Natural killer cell (primary cell): ENCODE measurements around the gene EHBP1L1. TPM values are rescaled to one million over a fixed set of nuclear protein-coding genes. Genes with fewer than 3 reads are reported as not detected.

Source experiments
- ATAC-seq, 3 donors: fragments of 150-1000 bp in 2 of 3; fragments of 200-7000 bp in 1 of 3; cut with Tn5 transposase; 1 replicate in 1 of 3; 2 replicates in 2 of 3; pipeline ENCODE4 v1.10.0; 2021; ENCODE audit warnings: mild to moderate bottlenecking in 2 of 3, moderate library complexity in 2 of 3
- DNase-seq, 2 donors: peaks; one replicate each; pipeline versions ENCODE4 v3.0.0 to v3.0.0-alpha.2; 2013 to 2021; ENCODE audit warnings: mixed read lengths in 1 of 2
- H3K27ac ChIP-seq: one replicate; pipeline ENCODE4 v1.5.1; 2013; ENCODE audit warnings: mild to moderate bottlenecking, low read length
- H3K27me3 ChIP-seq: one replicate; pipeline ENCODE4 v1.6.1; 2013; ENCODE audit warnings: low read length; ENCODE audit not compliant: control insufficient read depth, insufficient read depth
- H3K36me3 ChIP-seq: one replicate; pipeline ENCODE4 v1.6.1; 2013; ENCODE audit warnings: low read length; ENCODE audit not compliant: control insufficient read depth, insufficient read depth
- H3K4me1 ChIP-seq: one replicate; pipeline ENCODE4 v1.6.1; 2013; ENCODE audit warnings: low read length; ENCODE audit not compliant: control insufficient read depth, insufficient read depth
- H3K4me3 ChIP-seq: one replicate; pipeline ENCODE4 v1.5.1; 2013; ENCODE audit warnings: low read length
- H3K9me3 ChIP-seq: one replicate; pipeline ENCODE4 v1.6.1; 2013; ENCODE audit warnings: low read length; ENCODE audit not compliant: control insufficient read depth, insufficient read depth
- H3K27ac Mint-ChIP-seq, 2 donors: one replicate each; pipeline ENCODE4 v1.8.0; 2022; ENCODE audit warnings: mild to moderate bottlenecking in 2 of 2, mixed read lengths in 2 of 2, moderate library complexity in 1 of 2
- H3K27me3 Mint-ChIP-seq, 2 donors: one replicate each; pipeline ENCODE4 v1.8.0; 2022; ENCODE audit warnings: low read depth in 2 of 2, mixed read lengths in 2 of 2
- H3K36me3 Mint-ChIP-seq: one replicate; pipeline ENCODE4 v1.8.0; 2022; ENCODE audit warnings: mixed read lengths
- H3K4me1 Mint-ChIP-seq, 2 donors: one replicate each; pipeline ENCODE4 v1.8.0; 2022; ENCODE audit warnings: mixed read lengths in 2 of 2
- H3K4me3 Mint-ChIP-seq: one replicate; pipeline ENCODE4 v1.8.0; 2022; ENCODE audit warnings: mild to moderate bottlenecking, moderate library complexity, mixed read lengths
- H3K9me3 Mint-ChIP-seq, 2 donors: one replicate each; pipeline ENCODE4 v1.8.0; 2022; ENCODE audit warnings: mixed read lengths in 2 of 2
- CTCF ChIP-seq: fragments of 200-600 bp; IDR thresholded peaks from one replicate; pipeline ENCODE4 v1.8.0; 2022; ENCODE audit warnings: antibody characterized with exemption
- WGBS: methylation state at CpG from one replicate; pipeline ENCODE4 v1.1.7; 2013; ENCODE audit warnings: missing lambda C conversion rate; ENCODE audit not compliant: insufficient coverage; 5-methylcytosine and 5-hydroxymethylcytosine counted together
- intact Hi-C: fragments of 100-400 bp; cut with micrococcal nuclease; formaldehyde crosslinking; loops from one replicate; pipeline ENCODE4 v1.14.2; 2022
- total RNA-seq, 4 donors: library from RNA; stranded (reverse); fragments of 120-200 nt in 1 of 4; gene quantifications; one replicate each; pipeline versions ENCODE4 v1.2.3 to v1.2.4, GENCODE V29; 2013 to 2022

EHBP1L1 gene
- total RNA-seq, 3 donors from 2014 or later (not counting 1 experiment from before 2014, with no cell fraction given): 129 to 137 (median 135) TPM

GRCh38 chr11:65535102-65535501 lies 40.8 kb upstream of the EHBP1L1 start:
- Mint-ChIP-seq H3K4me1 (peaks cover 5 to 6% of the 10 kb centered on the region in 2 donors), H3K27me3 (no peaks in the 10 kb centered on the region), H3K36me3 (no peaks in the 10 kb centered on the region), H3K9me3 (no peaks in the 10 kb centered on the region), H3K4me3 (no peak overlapping the region), H3K27ac (peak overlapping the region in 1 of 2 donors; percentile 24)
- Histone ChIP-seq H3K4me1 (peaks cover 4% of the 10 kb centered on the region), H3K27me3 (no peaks in the 10 kb centered on the region), H3K27ac (no peak overlapping the region), H3K9me3 (no peaks in the 10 kb centered on the region), H3K36me3 (peaks cover 59% of the 10 kb centered on the region), H3K4me3 (no peak overlapping the region)
- ATAC-seq (no peak), DNase-seq (no peak)
- 92% methylated on average over 9 of the region's 9 CpGs for WGBS
- no peak for TF ChIP-seq CTCF
- intact Hi-C loops: no loop called here

- Histone ChIP-seq H3K36me3 (peaks cover 44% of the 10 kb centered on the region), H3K27ac (no peak overlapping the region), H3K4me1 (peaks cover 13% of the 10 kb centered on the region), H3K4me3 (no peak overlapping the region), H3K9me3 (no peaks in the 10 kb centered on the region), H3K27me3 (no peaks in the 10 kb centered on the region)
- Mint-ChIP-seq H3K36me3 (no peaks in the 10 kb centered on the region), H3K4me3 (no peak overlapping the region), H3K9me3 (no peaks in the 10 kb centered on the region), H3K27ac (peak overlapping the region in 1 of 2 donors; percentile 27), H3K4me1 (peaks cover 6 to 17% of the 10 kb centered on the region in 2 donors), H3K27me3 (no peaks in the 10 kb centered on the region)
- ATAC-seq (no peak), DNase-seq (no peak)
- WGBS: 93% methylated on average over 12 of the region's 12 CpGs
- intact Hi-C loops: no loop called here
- TF ChIP-seq CTCF: no peak
Measured at GRCh38 chr11:65536412-65537295, 39.2 kb upstream of the EHBP1L1 start.

GRCh38 chr11:65537296-65537597 lies 38.6 kb upstream of the EHBP1L1 start:
- no peak for ATAC-seq
- Histone ChIP-seq H3K27me3 (no peaks in the 10 kb centered on the region), H3K9me3 (no peaks in the 10 kb centered on the region), H3K27ac (no peak overlapping the region), H3K4me1 (peaks cover 15% of the 10 kb centered on the region), H3K4me3 (no peak overlapping the region), H3K36me3 (peaks cover 40% of the 10 kb centered on the region)
- Mint-ChIP-seq H3K36me3 (no peaks in the 10 kb centered on the region), H3K4me1 (peaks cover 11 to 17% of the 10 kb centered on the region in 2 donors), H3K27me3 (no peaks in the 10 kb centered on the region), H3K27ac (peak overlapping the region in 1 of 2 donors; percentile 27), H3K4me3 (peak overlapping the region; percentile 6), H3K9me3 (no peaks in the 10 kb centered on the region)
- intact Hi-C loops: no loop called here
- WGBS: 90% methylated on average over 2 of the region's 2 CpGs
- no peak for DNase-seq
- no peak for TF ChIP-seq CTCF
